Measurements from ENCODE around the gene TIGAR. TPM values are rescaled to one million over a fixed set of nuclear protein-coding genes. Genes with fewer than 3 reads are reported as not detected.

The TIGAR gene
- total and polyA plus RNA-seq, 2 of the 8 experiments (the other 6 are each of a cell fraction or from before 2014, with no cell fraction given), result 3.8 to 26.4 TPM

- TF ChIP-seq CTCF (IDR thresholded peaks at IDR 0.05; ENCODE audit: control extremely low read depth in 1 of 3, insufficient read depth in 1 of 3, low read depth in 1 of 3, low read length in 3 of 3) (no peak), EP300 (IDR thresholded peaks at IDR 0.05; ENCODE audit: borderline replicate concordance in 1 of 2, low read depth in 2 of 2, low read length in 2 of 2) (peak in 1 of 2 experiments; percentile 16; a peak in 1 of 3 replicates), HDAC2 (IDR thresholded peaks at IDR 0.05; ENCODE audit: borderline replicate concordance in 1 of 2, low read depth in 2 of 2, low read length in 2 of 2) (peak in 1 of 2 experiments; percentile 74; a peak in 1 of 4 replicates), EZH2 (IDR thresholded peaks at IDR 0.05; ENCODE audit: low read depth, low read length, severe bottlenecking) (no peak), SP2 (IDR thresholded peaks at IDR 0.05; ENCODE audit: low read length) (no peak), E2F6 (IDR thresholded peaks at IDR 0.05) (peak; percentile 31; the same call in 1 of the 2 replicates), NANOG (IDR thresholded peaks at IDR 0.05; ENCODE audit: insufficient read depth, low read depth, low read length, poor library complexity, severe bottlenecking) (no peak), BRCA1 (IDR thresholded peaks at IDR 0.05; ENCODE audit: low read depth, low read length) (no peak)
These were observed at the start of gene TIGAR (continued) for GRCh38 chr12:4320853-4321701.
